Esophagus squamous epithelium (tissue), 5 donors: Measurements from ENCODE around the gene BCL6. TPM values are rescaled to one million over a fixed set of nuclear protein-coding genes. Genes with fewer than 3 reads are reported as not detected.

Experiments used
- DNase-seq: peaks from one replicate; lab custom pipeline; 2025; lab: John Stamatoyannopoulos, UW
- H3K27ac ChIP-seq, 4 donors: fragments of 200-600 bp; sonication (generic); one replicate each; pipeline ENCODE4 v1.5.1; 2016 to 2019; ENCODE audit warnings: mild to moderate bottlenecking in 1 of 4
- H3K27me3 ChIP-seq, 4 donors: fragments of 200-600 bp; sonication (generic); 1 replicate in 3 of 4; 2 replicates in 1 of 4; pipeline versions ENCODE4 v1.5.1 to v1.6.0; 2017 to 2021; ENCODE audit warnings: antibody characterized with exemption in 1 of 4
- H3K36me3 ChIP-seq, 3 donors: fragments of 200-600 bp; sonication (generic); one replicate each; pipeline ENCODE4 v1.5.1; 2016 to 2019
- H3K4me1 ChIP-seq, 3 donors: fragments of 200-600 bp; sonication (generic); one replicate each; pipeline ENCODE4 v1.5.1; 2017 to 2019
- H3K4me3 ChIP-seq, 4 donors: fragments of 200-600 bp; sonication (generic); 1 replicate in 3 of 4; 2 replicates in 1 of 4; pipeline ENCODE4 v1.5.1; 2016 to 2019; ENCODE audit warnings: mild to moderate bottlenecking in 2 of 4, moderate library complexity in 1 of 4
- H3K9me3 ChIP-seq, 3 donors: fragments of 200-600 bp; sonication (generic); one replicate each; pipeline ENCODE4 v1.5.1; 2016 to 2019
- POLR2A ChIP-seq, 4 donors: fragments of 450-650 bp; IDR thresholded peaks; one replicate each; pipeline ENCODE4 v1.6.1; 2017; ENCODE audit warnings: antibody characterized with exemption in 4 of 4, mild to moderate bottlenecking in 4 of 4, moderate library complexity in 3 of 4
- WGBS, 2 donors: methylation state at CpG; one replicate each; pipeline ENCODE4 v1.1.5; 2018; 5-methylcytosine and 5-hydroxymethylcytosine counted together
- intact Hi-C: fragments of 100-400 bp; cut with DNase I; formaldehyde crosslinking; loops from one replicate; pipeline ENCODE4 v1.15.0; 2022
- total RNA-seq, 4 donors: library from RNA; depleted of rRNA; stranded (reverse); fragments of >200 nt; gene quantifications; one replicate each; pipeline ENCODE4 v1.1.0, GENCODE V29; 2016
- TF ChIP-seq, protein P1 (sequence below), 6 experiments: fragments of 450-650 bp in 4 of 6; fragments of 200-600 bp in 2 of 6; sonication (generic) in 2 of 6; IDR thresholded peaks; one replicate each; pipeline ENCODE4 v1.5.1; 2016 to 2019; ENCODE audit warnings: antibody characterized with exemption in 6 of 6, mild to moderate bottlenecking in 4 of 6, moderate library complexity in 4 of 6
- donor health status: DM: yes; HTN: yes; CAD: no.

BCL6 gene
- 10 to 100 TPM; 30.8 to 94.4 (median 42.6) TPM for total RNA-seq

- H3K27ac ChIP-seq = peak within 1 kb of the TSS; percentile 96 to 99 (median 98)
- peaks cover 20 to 76% (median 36%) of the 10 kb centered on the region in 3 donors for H3K4me1 ChIP-seq
- TF ChIP-seq, protein P1, sequence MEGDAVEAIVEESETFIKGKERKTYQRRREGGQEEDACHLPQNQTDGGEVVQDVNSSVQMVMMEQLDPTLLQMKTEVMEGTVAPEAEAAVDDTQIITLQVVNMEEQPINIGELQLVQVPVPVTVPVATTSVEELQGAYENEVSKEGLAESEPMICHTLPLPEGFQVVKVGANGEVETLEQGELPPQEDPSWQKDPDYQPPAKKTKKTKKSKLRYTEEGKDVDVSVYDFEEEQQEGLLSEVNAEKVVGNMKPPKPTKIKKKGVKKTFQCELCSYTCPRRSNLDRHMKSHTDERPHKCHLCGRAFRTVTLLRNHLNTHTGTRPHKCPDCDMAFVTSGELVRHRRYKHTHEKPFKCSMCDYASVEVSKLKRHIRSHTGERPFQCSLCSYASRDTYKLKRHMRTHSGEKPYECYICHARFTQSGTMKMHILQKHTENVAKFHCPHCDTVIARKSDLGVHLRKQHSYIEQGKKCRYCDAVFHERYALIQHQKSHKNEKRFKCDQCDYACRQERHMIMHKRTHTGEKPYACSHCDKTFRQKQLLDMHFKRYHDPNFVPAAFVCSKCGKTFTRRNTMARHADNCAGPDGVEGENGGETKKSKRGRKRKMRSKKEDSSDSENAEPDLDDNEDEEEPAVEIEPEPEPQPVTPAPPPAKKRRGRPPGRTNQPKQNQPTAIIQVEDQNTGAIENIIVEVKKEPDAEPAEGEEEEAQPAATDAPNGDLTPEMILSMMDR (IDR thresholded peaks at IDR 0.05) = peak in 2 of 6 experiments; percentile 4 to 34
- peak in 3 of 4 donors; percentile 93 to 99 (median 98) for TF ChIP-seq POLR2A (IDR thresholded peaks at IDR 0.05)
- intact Hi-C loops = loop anchor here (10.0 kb wide), 1 partner anchor 309 kb away; no protein-coding TSS in a partner anchor
- peak within 1 kb of the TSS; percentile 69 to 82 (median 74) for H3K4me3 ChIP-seq
- DNase-seq = peak; percentile 69
- no peaks in the 10 kb centered on the region for H3K27me3 ChIP-seq
- WGBS, 2 donors = 0% methylated on average over 24 to 35 of the region's 40 CpGs
- no peaks in the 10 kb centered on the region for H3K36me3 ChIP-seq
- H3K9me3 ChIP-seq = no peaks in the 10 kb centered on the region
Measured at GRCh38 chr3:187745201-187746058, at the start of gene BCL6. Gene BCL6 (minus strand): TSS chr3:187745468. CDS start chr3:187733693, 11,775 bp downstream.

GRCh38 chr3:187794731-187795130 lies 49.5 kb upstream of the BCL6 start:
- intact Hi-C loops = no loop called here
- no peak overlapping the region for H3K27ac ChIP-seq
- TF ChIP-seq POLR2A (IDR thresholded peaks at IDR 0.05) = no peak
- TF ChIP-seq, protein P1 (IDR thresholded peaks at IDR 0.05) = no peak
- peaks cover 0 to 27% (median 10%) of the 10 kb centered on the region in 3 donors for H3K4me1 ChIP-seq
- H3K9me3 ChIP-seq = no peaks in the 10 kb centered on the region
- WGBS, 2 donors = 91 to 100% methylated on average over 3 to 4 of the region's 4 CpGs
- H3K36me3 ChIP-seq = no peaks in the 10 kb centered on the region
- no peak overlapping the region for H3K4me3 ChIP-seq
- no peak for DNase-seq
- H3K27me3 ChIP-seq = no peaks in the 10 kb centered on the region

DNA sequence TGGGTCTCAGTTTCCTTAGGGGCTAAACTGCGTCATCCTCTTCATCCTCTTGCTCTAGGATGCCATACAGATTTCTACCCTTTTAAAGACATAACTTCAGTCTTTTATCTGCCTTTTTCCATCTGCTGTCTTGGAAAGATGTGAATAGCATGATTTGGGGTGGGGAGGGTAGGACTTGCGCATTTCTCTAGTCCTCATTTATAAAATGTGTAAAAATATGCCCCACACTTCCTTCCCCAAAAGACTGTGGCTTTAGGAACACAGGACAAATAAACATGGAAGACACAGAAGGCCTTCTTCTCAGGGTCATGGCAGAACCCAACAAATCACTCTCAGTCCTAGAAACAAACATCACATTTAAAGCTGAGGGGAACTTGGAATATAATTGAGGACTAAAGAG lies 48.4 kb upstream of the BCL6 start:
- intact Hi-C loops = no loop called here
- DNase-seq = no peak
- Histone ChIP-seq H3K4me1 (peaks cover 0 to 16% (median 8%) of the 10 kb centered on the region in 3 donors), H3K27me3 (no peaks in the 10 kb centered on the region), H3K36me3 (no peaks in the 10 kb centered on the region), H3K27ac (no peak overlapping the region), H3K9me3 (no peaks in the 10 kb centered on the region), H3K4me3 (no peak overlapping the region)
- TF ChIP-seq, protein P1 (IDR thresholded peaks at IDR 0.05) = no peak
- TF ChIP-seq POLR2A (IDR thresholded peaks at IDR 0.05) = no peak
- WGBS, 2 donors = 92 to 100% methylated on average over 2 of the region's 2 CpGs

- H3K36me3 ChIP-seq = no peaks in the 10 kb centered on the region
- no peaks in the 10 kb centered on the region for H3K27me3 ChIP-seq
- no peak overlapping the region for H3K27ac ChIP-seq
- H3K4me3 ChIP-seq = no peak overlapping the region
- intact Hi-C loops = no loop called here
- no peaks in the 10 kb centered on the region for H3K9me3 ChIP-seq
- no peak for DNase-seq
- TF ChIP-seq, protein P1 (IDR thresholded peaks at IDR 0.05) = no peak
- peaks cover 0 to 9% (median 3%) of the 10 kb centered on the region in 3 donors for H3K4me1 ChIP-seq
- WGBS, 2 donors = 82 to 84% methylated on average over 3 of the region's 3 CpGs
Measured at GRCh38 chr3:187792521-187792920, 47.3 kb upstream of the BCL6 start.

DNA sequence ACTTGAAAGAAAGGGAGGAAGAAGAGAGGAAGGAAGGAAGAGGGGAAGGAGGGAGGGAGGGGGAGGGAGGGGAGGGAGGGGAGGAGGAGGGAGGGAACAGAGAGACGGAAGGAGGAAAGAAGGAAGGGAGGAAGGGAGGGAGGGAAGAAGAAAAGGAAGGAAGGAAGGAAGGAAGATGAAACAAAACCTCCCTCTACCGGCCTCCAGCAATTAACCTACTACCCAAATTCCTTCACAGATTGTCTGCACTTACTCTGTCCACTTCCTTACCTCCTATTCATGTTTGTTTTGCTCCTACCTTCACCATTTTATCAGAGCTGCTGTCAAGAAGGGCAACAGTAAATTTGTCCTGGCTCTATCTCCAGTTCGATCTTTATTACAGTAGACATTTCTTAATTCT lies 44.6 kb upstream of the BCL6 start:
- no peak for DNase-seq
- TF ChIP-seq, protein P1 (IDR thresholded peaks at IDR 0.05) = no peak
- no peak for TF ChIP-seq POLR2A (IDR thresholded peaks at IDR 0.05)
- WGBS, 2 donors = 65 to 73% methylated on average over 2 to 3 of the region's 3 CpGs
- no peaks in the 10 kb centered on the region for H3K27me3 ChIP-seq
- intact Hi-C loops = no loop called here
- no peak overlapping the region for H3K27ac ChIP-seq
- H3K4me1 ChIP-seq = peaks cover 0 to under 1% (median 0%) of the 10 kb centered on the region in 3 donors
- H3K36me3 ChIP-seq = no peaks in the 10 kb centered on the region
- H3K4me3 ChIP-seq = no peak overlapping the region
- H3K9me3 ChIP-seq = no peaks in the 10 kb centered on the region
